ENCODE measurements around the gene MYBPC1.

The MYBPC1 gene

DNA sequence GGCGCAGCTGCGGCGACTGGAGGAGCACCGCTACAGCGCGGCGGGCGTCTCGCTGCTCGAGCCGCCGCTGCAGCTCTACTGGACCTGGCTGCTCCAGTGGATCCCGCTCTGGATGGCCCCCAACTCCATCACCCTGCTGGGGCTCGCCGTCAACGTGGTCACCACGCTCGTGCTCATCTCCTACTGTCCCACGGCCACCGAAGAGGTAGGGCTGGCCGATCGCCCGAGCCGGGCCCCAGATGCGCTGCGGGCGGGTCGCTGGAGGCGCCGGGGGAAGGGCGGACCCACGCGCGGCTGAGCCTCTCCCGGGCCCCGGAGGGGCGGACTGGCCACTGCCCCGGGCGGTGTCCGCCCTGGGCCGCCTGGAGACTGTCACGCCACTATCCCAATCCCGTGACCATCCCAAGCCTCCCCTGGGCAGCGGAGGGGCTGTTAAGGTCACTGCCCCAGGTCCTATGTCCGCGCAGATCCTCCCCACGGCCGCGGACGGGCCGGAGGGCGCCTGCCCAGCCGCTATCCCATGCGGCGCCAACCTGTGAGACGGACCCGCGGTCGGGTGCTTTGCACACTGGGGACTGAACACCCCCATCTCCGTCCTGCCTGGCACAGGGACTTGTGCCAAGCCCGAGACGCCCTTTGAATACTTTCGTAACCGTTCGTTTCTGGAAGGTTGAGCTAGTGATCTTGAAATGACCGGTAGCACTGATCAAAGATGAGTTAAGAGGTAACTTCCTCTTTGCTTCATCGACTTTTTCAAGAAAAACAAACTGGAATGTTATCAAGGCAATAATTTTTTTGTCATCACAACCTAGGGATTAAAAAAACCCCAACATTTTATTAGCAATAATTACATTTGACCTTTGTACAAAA, 103.4 kb downstream of the MYBPC1 start (continued):
- TF ChIP-seq ZNF155 (tag by site-specific recombination; IDR thresholded peaks at IDR 0.05) (no peak), ZNF843 (tag by site-specific recombination; IDR thresholded peaks at IDR 0.05) (no peak), ZNF266 (tag by site-specific recombination; IDR thresholded peaks at IDR 0.05; ENCODE audit: low read depth) (no peak), ZNF837 (tag by site-specific recombination; IDR thresholded peaks at IDR 0.05) (no peak), ZNF391 (tag by site-specific recombination; IDR thresholded peaks at IDR 0.05; ENCODE audit: borderline replicate concordance, low read depth) (no peak), ZSCAN23 (tag by site-specific recombination; IDR thresholded peaks at IDR 0.05) (no peak), ZFP37 (tag by site-specific recombination; IDR thresholded peaks at IDR 0.05) (no peak), ZNF830 (tag by site-specific recombination; IDR thresholded peaks at IDR 0.05; ENCODE audit: low read depth) (no peak), ZNF174 (tag by site-specific recombination; IDR thresholded peaks at IDR 0.05) (no peak), ZNF366 (tag by site-specific recombination; conservative IDR thresholded peaks at IDR 0.05) (no peak)
- TF ChIP-seq, protein P1, sequence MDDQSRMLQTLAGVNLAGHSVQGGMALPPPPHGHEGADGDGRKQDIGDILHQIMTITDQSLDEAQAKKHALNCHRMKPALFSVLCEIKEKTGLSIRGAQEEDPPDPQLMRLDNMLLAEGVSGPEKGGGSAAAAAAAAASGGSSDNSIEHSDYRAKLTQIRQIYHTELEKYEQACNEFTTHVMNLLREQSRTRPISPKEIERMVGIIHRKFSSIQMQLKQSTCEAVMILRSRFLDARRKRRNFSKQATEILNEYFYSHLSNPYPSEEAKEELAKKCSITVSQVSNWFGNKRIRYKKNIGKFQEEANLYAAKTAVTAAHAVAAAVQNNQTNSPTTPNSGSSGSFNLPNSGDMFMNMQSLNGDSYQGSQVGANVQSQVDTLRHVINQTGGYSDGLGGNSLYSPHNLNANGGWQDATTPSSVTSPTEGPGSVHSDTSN (CRISPR knock-in tag; IDR thresholded peaks at IDR 0.05), result 0 out of 2 replicates have a peak, but pooled peaks have one; percentile 21
- TF ChIP-seq, protein P2, sequence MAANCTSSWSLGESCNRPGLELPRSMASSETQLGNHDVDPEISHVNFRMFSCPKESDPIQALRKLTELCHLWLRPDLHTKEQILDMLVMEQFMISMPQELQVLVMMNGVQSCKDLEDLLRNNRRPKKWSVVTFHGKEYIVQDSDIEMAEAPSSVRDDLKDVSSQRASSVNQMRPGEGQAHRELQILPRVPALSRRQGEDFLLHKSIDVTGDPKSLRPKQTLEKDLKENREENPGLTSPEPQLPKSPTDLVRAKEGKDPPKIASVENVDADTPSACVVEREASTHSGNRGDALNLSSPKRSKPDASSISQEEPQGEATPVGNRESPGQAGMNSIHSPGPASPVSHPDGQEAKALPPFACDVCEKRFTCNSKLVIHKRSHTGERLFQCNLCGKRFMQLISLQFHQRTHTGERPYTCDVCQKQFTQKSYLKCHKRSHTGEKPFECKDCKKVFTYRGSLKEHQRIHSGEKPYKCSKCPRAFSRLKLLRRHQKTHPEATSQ (tag by site-specific recombination; IDR thresholded peaks at IDR 0.05), result no peak

DNA sequence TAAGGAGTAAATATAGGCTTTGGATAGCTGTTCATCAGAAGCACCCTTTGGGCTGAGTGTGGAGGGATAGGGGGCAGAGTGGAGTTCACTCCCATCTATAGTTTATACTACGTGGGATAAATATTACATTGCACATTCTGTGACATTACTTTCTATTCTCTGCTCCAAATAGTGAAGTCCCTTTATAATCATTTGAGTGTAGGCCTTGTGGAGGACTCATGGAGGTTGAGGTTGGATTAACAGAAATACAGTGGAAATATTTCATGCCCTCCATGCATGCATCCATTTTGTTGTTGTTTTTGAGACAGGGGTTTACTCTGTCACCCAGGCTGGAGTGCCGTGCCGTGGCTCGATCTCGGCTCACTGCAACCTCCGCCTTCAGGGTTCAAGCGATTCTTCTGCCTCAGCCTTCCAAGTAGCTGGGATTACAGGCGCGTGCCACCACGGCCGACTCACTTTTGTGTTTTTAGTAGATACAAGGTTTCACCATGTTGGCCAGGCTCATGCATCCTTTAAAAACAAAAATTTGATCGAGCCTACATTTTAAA, 104.1 kb downstream of the MYBPC1 start:
- no peaks in the 10 kb centered on the region for H3K36me3 ChIP-seq (ENCODE audit: control insufficient read depth in 2 of 2, insufficient read depth in 1 of 2, low read length in 2 of 2)
- peaks cover 8% of the 10 kb centered on the region for H3K4me1 ChIP-seq (ENCODE audit: control insufficient read depth, insufficient read depth, low read length)
- no peak overlapping the region; the same call in 1 of the 2 replicates for H3K27ac ChIP-seq (ENCODE audit: extremely low read depth, low read depth, low read length)
- POLR2A ChIA-PET, result interaction anchor here (0.9 kb wide), 1 partner anchor 8 kb away, joined by 3 read pairs; no protein-coding TSS in a partner anchor
- TF ChIP-seq ZBTB17 (tag by site-specific recombination; IDR thresholded peaks at IDR 0.05) (peak; percentile 90), ZBTB20 (tag by site-specific recombination; IDR thresholded peaks at IDR 0.05) (peak; percentile 65; the same call in 1 of the 2 replicates), ZNF670 (tag by site-specific recombination; IDR thresholded peaks at IDR 0.05; ENCODE audit: low read depth) (no peak)
- TF ChIP-seq, protein P3, sequence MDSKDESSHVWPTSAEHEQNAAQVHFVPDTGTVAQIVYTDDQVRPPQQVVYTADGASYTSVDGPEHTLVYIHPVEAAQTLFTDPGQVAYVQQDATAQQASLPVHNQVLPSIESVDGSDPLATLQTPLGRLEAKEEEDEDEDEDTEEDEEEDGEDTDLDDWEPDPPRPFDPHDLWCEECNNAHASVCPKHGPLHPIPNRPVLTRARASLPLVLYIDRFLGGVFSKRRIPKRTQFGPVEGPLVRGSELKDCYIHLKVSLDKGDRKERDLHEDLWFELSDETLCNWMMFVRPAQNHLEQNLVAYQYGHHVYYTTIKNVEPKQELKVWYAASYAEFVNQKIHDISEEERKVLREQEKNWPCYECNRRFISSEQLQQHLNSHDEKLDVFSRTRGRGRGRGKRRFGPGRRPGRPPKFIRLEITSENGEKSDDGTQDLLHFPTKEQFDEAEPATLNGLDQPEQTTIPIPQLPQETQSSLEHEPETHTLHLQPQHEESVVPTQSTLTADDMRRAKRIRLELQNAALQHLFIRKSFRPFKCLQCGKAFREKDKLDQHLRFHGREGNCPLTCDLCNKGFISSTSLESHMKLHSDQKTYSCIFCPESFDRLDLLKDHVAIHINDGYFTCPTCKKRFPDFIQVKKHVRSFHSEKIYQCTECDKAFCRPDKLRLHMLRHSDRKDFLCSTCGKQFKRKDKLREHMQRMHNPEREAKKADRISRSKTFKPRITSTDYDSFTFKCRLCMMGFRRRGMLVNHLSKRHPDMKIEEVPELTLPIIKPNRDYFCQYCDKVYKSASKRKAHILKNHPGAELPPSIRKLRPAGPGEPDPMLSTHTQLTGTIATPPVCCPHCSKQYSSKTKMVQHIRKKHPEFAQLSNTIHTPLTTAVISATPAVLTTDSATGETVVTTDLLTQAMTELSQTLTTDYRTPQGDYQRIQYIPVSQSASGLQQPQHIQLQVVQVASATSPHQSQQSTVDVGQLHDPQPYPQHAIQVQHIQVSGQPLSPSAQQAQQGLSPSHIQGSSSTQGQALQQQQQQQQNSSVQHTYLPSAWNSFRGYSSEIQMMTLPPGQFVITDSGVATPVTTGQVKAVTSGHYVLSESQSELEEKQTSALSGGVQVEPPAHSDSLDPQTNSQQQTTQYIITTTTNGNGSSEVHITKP (tag by site-specific recombination; IDR thresholded peaks at IDR 0.05), result peak; percentile 26; the same call in 1 of the 2 replicates
- TF ChIP-seq, protein P4, sequence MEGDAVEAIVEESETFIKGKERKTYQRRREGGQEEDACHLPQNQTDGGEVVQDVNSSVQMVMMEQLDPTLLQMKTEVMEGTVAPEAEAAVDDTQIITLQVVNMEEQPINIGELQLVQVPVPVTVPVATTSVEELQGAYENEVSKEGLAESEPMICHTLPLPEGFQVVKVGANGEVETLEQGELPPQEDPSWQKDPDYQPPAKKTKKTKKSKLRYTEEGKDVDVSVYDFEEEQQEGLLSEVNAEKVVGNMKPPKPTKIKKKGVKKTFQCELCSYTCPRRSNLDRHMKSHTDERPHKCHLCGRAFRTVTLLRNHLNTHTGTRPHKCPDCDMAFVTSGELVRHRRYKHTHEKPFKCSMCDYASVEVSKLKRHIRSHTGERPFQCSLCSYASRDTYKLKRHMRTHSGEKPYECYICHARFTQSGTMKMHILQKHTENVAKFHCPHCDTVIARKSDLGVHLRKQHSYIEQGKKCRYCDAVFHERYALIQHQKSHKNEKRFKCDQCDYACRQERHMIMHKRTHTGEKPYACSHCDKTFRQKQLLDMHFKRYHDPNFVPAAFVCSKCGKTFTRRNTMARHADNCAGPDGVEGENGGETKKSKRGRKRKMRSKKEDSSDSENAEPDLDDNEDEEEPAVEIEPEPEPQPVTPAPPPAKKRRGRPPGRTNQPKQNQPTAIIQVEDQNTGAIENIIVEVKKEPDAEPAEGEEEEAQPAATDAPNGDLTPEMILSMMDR (tag by site-specific recombination; IDR thresholded peaks at IDR 0.05), result peak; percentile 37; the same call in 1 of the 2 replicates
- CTCF ChIA-PET, result interaction anchor here (0.6 to 1.2 kb wide), 4 partner anchors 14 to 131 kb away, joined by 3 to 5 read pairs (median 4); no protein-coding TSS in a partner anchor
- H3K9me3 ChIP-seq (ENCODE audit: control insufficient read depth, insufficient read depth, low read depth, low read length), result no peaks in the 10 kb centered on the region
- peak overlapping the region; percentile 69 for H3K4me3 ChIP-seq (ENCODE audit: low read depth, low read length)

All from HEK293 (cell line).